ENCODE measurements around the gene ZNF536. TPM values are rescaled to one million over a fixed set of nuclear protein-coding genes. Genes with fewer than 3 reads are reported as not detected.

Gene ZNF536
- total RNA-seq, 1 experiment from 2014 or later = not detected

- no peak overlapping the region for H2BK120ac ChIP-seq (ENCODE audit: low read depth, low read length, poor library complexity, severe bottlenecking)
- no peak overlapping the region for H3K4me3 Mint-ChIP-seq
Observed at GRCh38 chr19:30356951-30357579, 15.1 kb upstream of the ZNF536 start.

More at GRCh38 chr19:30356951-30357579, 15.1 kb upstream of the ZNF536 start:
- H3K27me3 ChIP-seq (ENCODE audit: insufficient read depth, low read length) = no peaks in the 10 kb centered on the region
- no peaks in the 10 kb centered on the region for H3K23me2 ChIP-seq (ENCODE audit: insufficient read length, low read depth, low read length, poor library complexity, severe bottlenecking)
- no peak overlapping the region for H3T11ph ChIP-seq (ENCODE audit: low read length)
- Mint-ChIP-seq H3K36me3 (ENCODE audit: insufficient read depth in 1 of 3, low read depth in 3 of 3) (0 out of 7 replicates have a peak, but pooled peaks cover 0 to 1% (median 0%) of the 10 kb centered on the region in 3 experiments), H3K4me1 (peaks cover 19 to 31% of the 10 kb centered on the region in 2 experiments), H3K9me3 (no peaks in the 10 kb centered on the region; a peak in 2 of 5 replicates), H3K27ac (peak overlapping the region in 1 of 3 experiments; percentile 50; a peak in 2 of 7 replicates), H3K27me3 (ENCODE audit: low read depth) (no peaks in the 10 kb centered on the region; the same call in 1 of the 2 replicates)
- H3K79me2 ChIP-seq (ENCODE audit: insufficient read depth, low read length) = no peaks in the 10 kb centered on the region
- no peak overlapping the region for H2AK5ac ChIP-seq (ENCODE audit: insufficient read length, low read length)
- no peaks in the 10 kb centered on the region for H3K79me1 ChIP-seq (ENCODE audit: insufficient read depth, low read depth, low read length, poor library complexity, severe bottlenecking)
- no peak overlapping the region for H2BK20ac ChIP-seq (ENCODE audit: low read depth, low read length, poor library complexity, severe bottlenecking)
- H3K23ac ChIP-seq (ENCODE audit: insufficient read length, low read depth, low read length) = no peak overlapping the region
- TF ChIP-seq CTCF (conservative IDR thresholded peaks at IDR 0.05) = no peak
- H2BK5ac ChIP-seq (ENCODE audit: insufficient read length, low read length) = no peak overlapping the region
- no peaks in the 10 kb centered on the region for H3K9me3 ChIP-seq (ENCODE audit: control insufficient read depth, low read depth, low read length)
- H2BK15ac ChIP-seq (ENCODE audit: low read depth, low read length) = no peak overlapping the region
- no peak overlapping the region for H3K9ac ChIP-seq (ENCODE audit: extremely low read depth, insufficient read length, low read length)
- no peak overlapping the region for H4K5ac ChIP-seq (ENCODE audit: insufficient read length, low read depth, low read length)
- WGBS (ENCODE audit: extremely low coverage, insufficient read length, low lambda C conversion rate) = no CpG with 5 or more reads among the region's 11 CpGs
- no peak overlapping the region for H2BK12ac ChIP-seq (ENCODE audit: insufficient read length, low read depth, low read length)
- H3K56ac ChIP-seq (ENCODE audit: insufficient read length, low read depth, low read length) = no peak overlapping the region
- H3K27ac ChIP-seq (ENCODE audit: insufficient read length, low read depth, low read length) = no peak overlapping the region
- DNase-seq = no peak
- H3K18ac ChIP-seq (ENCODE audit: insufficient read length, low read depth, low read length) = no peak overlapping the region
- H4K20me1 ChIP-seq (ENCODE audit: control insufficient read depth, insufficient read depth, insufficient read length) = no peaks in the 10 kb centered on the region
- no peak overlapping the region for H4K8ac ChIP-seq (replicated peaks; ENCODE audit: insufficient read length, low read depth, low read length)
- no peak overlapping the region for H3K4me2 ChIP-seq (ENCODE audit: insufficient read depth, insufficient read length, low read length)
- no peak overlapping the region for H4K91ac ChIP-seq (ENCODE audit: insufficient read length, low read depth, low read length)
- H3K4ac ChIP-seq (ENCODE audit: low read depth, low read length) = no peak overlapping the region
- peaks cover 4% of the 10 kb centered on the region; the same call in 1 of the 2 replicates for H3K4me1 ChIP-seq (ENCODE audit: insufficient read depth, low read length)
- no peak overlapping the region; the same call in 1 of the 2 replicates for H3K14ac ChIP-seq (ENCODE audit: insufficient read depth, low read length)
- no peak overlapping the region for H2AFZ ChIP-seq (ENCODE audit: low read length)

Data from H9 (cell line).